Esophagus muscularis mucosa (tissue), 4 donors: Measurements from ENCODE around the gene FGFR2. TPM values are rescaled to one million over a fixed set of nuclear protein-coding genes. Genes with fewer than 3 reads are reported as not detected.

Experiments used
- DNase-seq: peaks from one replicate; pipeline ENCODE4 v3.0.0-alpha.2; 2017; ENCODE audit errors: extremely low spot score
- H3K27ac ChIP-seq, 4 donors: fragments of 200-600 bp; sonication (generic); replicated peaks in 1 of 4; 1 replicate in 3 of 4; 2 replicates in 1 of 4; pipeline ENCODE4 v1.5.1; 2016 to 2019; ENCODE audit warnings: mild to moderate bottlenecking in 1 of 4
- H3K27me3 ChIP-seq, 4 donors: fragments of 200-600 bp; sonication (generic); one replicate each; pipeline versions ENCODE4 v1.5.1 to v1.6.0; 2016 to 2019
- H3K36me3 ChIP-seq, 4 donors: fragments of 200-600 bp; sonication (generic); one replicate each; pipeline ENCODE4 v1.5.1; 2016 to 2019
- H3K4me1 ChIP-seq, 4 donors: fragments of 200-600 bp; sonication (generic); one replicate each; pipeline ENCODE4 v1.5.1; 2016 to 2019
- H3K4me3 ChIP-seq, 4 donors: fragments of 200-600 bp; sonication (generic); 1 replicate in 2 of 4; 2 replicates in 2 of 4; pipeline ENCODE4 v1.5.1; 2016 to 2019; ENCODE audit warnings: mild to moderate bottlenecking in 4 of 4, moderate library complexity in 1 of 4
- H3K9me3 ChIP-seq, 4 donors: fragments of 200-600 bp; sonication (generic); 1 replicate in 3 of 4; 2 replicates in 1 of 4; pipeline ENCODE4 v1.5.1; 2016 to 2019
- EP300 ChIP-seq: sonication (generic); formaldehyde crosslinking; IDR thresholded peaks from one replicate; pipeline ENCODE4 v1.6.1; 2017; ENCODE audit warnings: antibody characterized with exemption
- POLR2A ChIP-seq: fragments of 450-650 bp; IDR thresholded peaks from one replicate; pipeline ENCODE4 v1.6.1; 2017; ENCODE audit warnings: antibody characterized with exemption, moderate library complexity, mild to moderate bottlenecking, low read depth
- POLR2AphosphoS5 ChIP-seq, 2 donors: sonication (generic); formaldehyde crosslinking; IDR thresholded peaks; one replicate each; pipeline ENCODE4 v1.6.1; 2017; ENCODE audit warnings: antibody characterized with exemption in 2 of 2
- WGBS: methylation state at CpG from one replicate; pipeline ENCODE4 v1.1.5; 2018; 5-methylcytosine and 5-hydroxymethylcytosine counted together
- intact Hi-C: fragments of 100-400 bp; cut with DNase I; formaldehyde crosslinking; loops from one replicate; pipeline ENCODE4 v1.15.1; 2023
- total RNA-seq, 4 donors: library from RNA; depleted of rRNA; stranded (reverse); fragments of >200 nt; gene quantifications; one replicate each; pipeline versions ENCODE4 v1.1.0 to v1.2.1, GENCODE V29; 2016
- TF ChIP-seq, protein P1 (sequence below), 3 experiments: fragments of 200-600 bp in 2 of 3; fragments of 450-650 bp in 1 of 3; sonication (generic) in 2 of 3; IDR thresholded peaks; one replicate each; pipeline ENCODE4 v1.5.1; 2017 to 2019; ENCODE audit warnings: antibody characterized with exemption in 3 of 3, mild to moderate bottlenecking in 2 of 3, moderate library complexity in 1 of 3

FGFR2 gene
- total RNA-seq, 4 donors from 2014 or later, result 58.6 to 74.0 (median 60.5) TPM

DNA sequence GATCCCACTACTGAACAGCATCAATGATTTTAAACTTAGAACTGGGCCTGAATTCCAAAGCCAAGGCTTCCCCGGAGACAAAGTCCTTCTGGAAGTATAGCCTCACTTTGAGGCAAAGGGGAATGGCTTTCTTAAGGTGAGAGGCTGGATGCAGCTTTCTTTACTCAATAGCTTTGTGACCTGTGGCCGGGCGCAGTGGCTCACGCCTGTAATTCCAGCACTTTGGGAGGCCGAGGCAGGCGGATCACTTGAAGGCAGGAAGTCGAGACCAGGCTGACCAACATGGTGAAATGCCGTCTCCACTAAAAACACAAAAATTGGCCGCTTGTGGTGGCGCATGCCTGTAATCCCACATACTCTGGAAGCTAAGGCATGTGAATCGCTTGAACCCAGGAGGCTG lies 3.2 kb upstream of the FGFR2 start:
- intact Hi-C loops, result loop anchor here (10.0 kb wide), 2 partner anchors 293 to 427 kb away; no protein-coding TSS in a partner anchor
- DNase-seq, result no peak
- Histone ChIP-seq H3K27ac (no peak overlapping the region), H3K4me1 (peaks cover 14 to 23% (median 20%) of the 10 kb centered on the region in 4 donors), H3K4me3 (no peak overlapping the region), H3K36me3 (no peaks in the 10 kb centered on the region), H3K9me3 (no peaks in the 10 kb centered on the region), H3K27me3 (peaks cover 0 to 16% (median 2%) of the 10 kb centered on the region in 4 donors)
- 89% methylated on average over 9 of the region's 11 CpGs for WGBS
- no peak for TF ChIP-seq POLR2AphosphoS5 (IDR thresholded peaks at IDR 0.05)
- TF ChIP-seq, protein P1, sequence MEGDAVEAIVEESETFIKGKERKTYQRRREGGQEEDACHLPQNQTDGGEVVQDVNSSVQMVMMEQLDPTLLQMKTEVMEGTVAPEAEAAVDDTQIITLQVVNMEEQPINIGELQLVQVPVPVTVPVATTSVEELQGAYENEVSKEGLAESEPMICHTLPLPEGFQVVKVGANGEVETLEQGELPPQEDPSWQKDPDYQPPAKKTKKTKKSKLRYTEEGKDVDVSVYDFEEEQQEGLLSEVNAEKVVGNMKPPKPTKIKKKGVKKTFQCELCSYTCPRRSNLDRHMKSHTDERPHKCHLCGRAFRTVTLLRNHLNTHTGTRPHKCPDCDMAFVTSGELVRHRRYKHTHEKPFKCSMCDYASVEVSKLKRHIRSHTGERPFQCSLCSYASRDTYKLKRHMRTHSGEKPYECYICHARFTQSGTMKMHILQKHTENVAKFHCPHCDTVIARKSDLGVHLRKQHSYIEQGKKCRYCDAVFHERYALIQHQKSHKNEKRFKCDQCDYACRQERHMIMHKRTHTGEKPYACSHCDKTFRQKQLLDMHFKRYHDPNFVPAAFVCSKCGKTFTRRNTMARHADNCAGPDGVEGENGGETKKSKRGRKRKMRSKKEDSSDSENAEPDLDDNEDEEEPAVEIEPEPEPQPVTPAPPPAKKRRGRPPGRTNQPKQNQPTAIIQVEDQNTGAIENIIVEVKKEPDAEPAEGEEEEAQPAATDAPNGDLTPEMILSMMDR (IDR thresholded peaks at IDR 0.05), result no peak
- TF ChIP-seq POLR2A, result no peak
- TF ChIP-seq EP300, result no peak

DNA sequence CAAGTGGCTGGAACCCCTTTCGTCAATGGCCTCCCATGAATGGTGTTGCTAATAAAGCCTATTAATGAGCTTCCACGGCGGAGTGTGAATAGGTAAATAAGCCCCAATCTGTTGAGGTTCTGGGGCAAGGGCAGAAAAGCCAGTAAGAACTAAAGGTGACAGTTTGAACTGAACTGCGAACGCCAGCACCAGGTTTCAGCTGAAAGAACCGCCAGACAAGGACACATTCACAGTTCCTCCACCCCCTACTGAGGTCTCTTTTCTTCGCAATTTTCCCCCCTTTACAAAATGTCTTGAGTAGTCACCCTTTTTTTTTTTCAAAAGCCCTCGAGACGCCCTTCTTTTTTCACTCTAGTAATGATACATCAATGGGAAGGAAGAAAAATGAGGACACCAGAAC lies 2.4 kb upstream of the FGFR2 start:
- H3K36me3 ChIP-seq, result no peaks in the 10 kb centered on the region
- H3K4me3 ChIP-seq, result no peak overlapping the region
- H3K4me1 ChIP-seq, result peaks cover 14 to 30% (median 28%) of the 10 kb centered on the region in 4 donors
- H3K27ac ChIP-seq, result no peak overlapping the region
- WGBS, result 84% methylated on average over 9 of the region's 9 CpGs
- no peaks in the 10 kb centered on the region for H3K9me3 ChIP-seq
- TF ChIP-seq EP300, result no peak
- TF ChIP-seq, protein P1 (IDR thresholded peaks at IDR 0.05), result no peak
- no peak for TF ChIP-seq POLR2AphosphoS5 (IDR thresholded peaks at IDR 0.05)
- no peak for TF ChIP-seq POLR2A
- DNase-seq, result no peak
- H3K27me3 ChIP-seq, result peaks cover 0 to 24% (median 2%) of the 10 kb centered on the region in 4 donors
- intact Hi-C loops, result loop anchor here (10.0 kb wide), 2 partner anchors 294 to 426 kb away; no protein-coding TSS in a partner anchor

DNA sequence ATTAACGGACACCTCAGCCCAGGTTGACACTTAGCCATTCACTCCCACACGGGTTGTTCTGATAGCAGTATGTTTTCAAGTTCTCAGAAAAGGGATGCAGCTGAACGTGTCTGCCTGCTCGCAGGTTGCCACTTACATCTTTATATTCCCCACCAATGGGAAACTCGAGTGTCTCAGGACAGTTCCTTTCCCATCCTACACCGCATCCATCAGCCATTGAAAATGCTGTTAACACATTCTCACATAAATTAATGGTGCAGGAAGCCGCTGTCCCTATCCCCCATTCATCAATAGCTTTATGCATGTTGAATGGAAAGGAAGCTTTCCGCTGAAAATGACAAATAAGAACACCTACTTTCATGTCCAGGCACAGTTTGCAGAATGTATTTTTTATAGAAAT lies 1.7 kb upstream of the FGFR2 start:
- no peak overlapping the region for H3K27ac ChIP-seq
- peaks cover 14 to 37% (median 35%) of the 10 kb centered on the region in 4 donors for H3K4me1 ChIP-seq
- no peaks in the 10 kb centered on the region for H3K36me3 ChIP-seq
- intact Hi-C loops, result loop anchor here (10.0 kb wide), 4 partner anchors 165 to 525 kb away; no protein-coding TSS in a partner anchor
- peaks cover 0 to 24% (median 2%) of the 10 kb centered on the region in 4 donors for H3K27me3 ChIP-seq
- H3K9me3 ChIP-seq, result no peaks in the 10 kb centered on the region
- WGBS, result 69% methylated on average over 8 of the region's 8 CpGs
- DNase-seq, result no peak
- H3K4me3 ChIP-seq, result no peak overlapping the region
- TF ChIP-seq EP300 (no peak), POLR2AphosphoS5 (IDR thresholded peaks at IDR 0.05) (no peak), POLR2A (no peak)
- TF ChIP-seq, protein P1 (IDR thresholded peaks at IDR 0.05), result no peak

DNA sequence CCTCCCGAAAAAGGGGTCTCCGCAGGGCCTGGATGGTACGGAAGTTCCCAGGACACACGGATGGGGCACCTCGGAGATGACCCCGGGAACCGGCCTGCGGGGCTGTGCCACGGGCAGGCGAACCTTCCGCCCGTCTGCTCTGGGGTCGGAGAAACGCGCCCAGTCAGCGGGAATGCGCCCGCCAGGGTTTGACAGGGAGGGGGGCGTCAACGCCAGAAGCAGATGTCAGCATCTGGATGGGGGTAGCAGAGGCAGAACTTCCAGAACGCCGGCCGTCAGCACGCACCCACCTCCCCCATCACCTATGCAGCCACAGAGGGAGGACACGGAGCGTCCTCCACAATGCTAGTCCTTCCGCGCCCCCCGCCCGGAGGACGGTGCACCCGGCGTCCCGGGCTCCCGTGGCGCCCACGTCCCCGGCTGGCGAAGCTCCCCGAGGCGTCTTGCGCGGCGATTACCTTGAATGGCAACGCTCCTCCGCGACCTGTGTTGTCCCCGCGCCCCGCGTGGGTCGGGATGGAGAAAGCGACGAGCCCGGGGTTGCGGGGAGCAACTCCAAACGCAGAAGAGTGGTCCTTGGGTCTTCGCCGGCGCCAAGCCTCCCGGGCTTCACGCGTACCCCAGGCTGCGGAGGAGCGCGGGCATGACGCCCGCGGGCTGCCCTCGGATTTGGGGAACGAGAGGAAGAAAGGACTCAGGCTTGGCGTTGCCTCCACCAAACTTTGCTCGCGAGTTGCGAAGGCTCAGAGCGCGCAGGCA lies 561 bp downstream of the FGFR2 start:
- Histone ChIP-seq H3K27ac (peak overlapping the region; percentile 91 to 95 (median 94)), H3K4me3 (peak overlapping the region; percentile 70 to 85 (median 73)), H3K36me3 (no peaks in the 10 kb centered on the region), H3K9me3 (no peaks in the 10 kb centered on the region), H3K27me3 (peaks cover 0 to 24% (median 2%) of the 10 kb centered on the region in 4 donors), H3K4me1 (peaks cover 14 to 60% (median 57%) of the 10 kb centered on the region in 4 donors)
- intact Hi-C loops, result loop anchor here (10.0 kb wide), 2 partner anchors 163 to 523 kb away; no protein-coding TSS in a partner anchor
- no peak for DNase-seq
- TF ChIP-seq POLR2AphosphoS5 (IDR thresholded peaks at IDR 0.05) (no peak), POLR2A (no peak)
- WGBS, result 1% methylated on average over 13 of the region's 77 CpGs
